ENCODE data around the gene CLCN4.

DNA sequence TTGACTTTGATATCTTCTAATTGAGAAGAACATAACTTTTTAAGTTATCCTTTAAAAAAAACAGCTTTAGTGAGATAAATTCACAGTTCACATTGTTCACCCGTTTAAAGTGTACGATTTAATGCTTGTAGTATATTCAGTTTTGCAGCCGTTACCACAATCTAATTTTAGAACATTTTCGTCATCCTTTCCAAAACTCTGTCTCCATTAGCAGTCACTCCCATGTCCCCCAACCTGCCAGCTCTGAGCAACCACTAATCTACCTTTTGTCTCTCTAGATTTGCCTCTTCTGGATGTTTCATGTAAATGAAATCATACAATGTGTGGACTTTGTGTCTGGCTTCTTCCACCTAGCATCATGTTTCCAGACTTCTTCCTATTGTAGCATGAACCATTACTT is 38.6 kb downstream of the CLCN4 start:
- TF ChIP-seq, protein P1, sequence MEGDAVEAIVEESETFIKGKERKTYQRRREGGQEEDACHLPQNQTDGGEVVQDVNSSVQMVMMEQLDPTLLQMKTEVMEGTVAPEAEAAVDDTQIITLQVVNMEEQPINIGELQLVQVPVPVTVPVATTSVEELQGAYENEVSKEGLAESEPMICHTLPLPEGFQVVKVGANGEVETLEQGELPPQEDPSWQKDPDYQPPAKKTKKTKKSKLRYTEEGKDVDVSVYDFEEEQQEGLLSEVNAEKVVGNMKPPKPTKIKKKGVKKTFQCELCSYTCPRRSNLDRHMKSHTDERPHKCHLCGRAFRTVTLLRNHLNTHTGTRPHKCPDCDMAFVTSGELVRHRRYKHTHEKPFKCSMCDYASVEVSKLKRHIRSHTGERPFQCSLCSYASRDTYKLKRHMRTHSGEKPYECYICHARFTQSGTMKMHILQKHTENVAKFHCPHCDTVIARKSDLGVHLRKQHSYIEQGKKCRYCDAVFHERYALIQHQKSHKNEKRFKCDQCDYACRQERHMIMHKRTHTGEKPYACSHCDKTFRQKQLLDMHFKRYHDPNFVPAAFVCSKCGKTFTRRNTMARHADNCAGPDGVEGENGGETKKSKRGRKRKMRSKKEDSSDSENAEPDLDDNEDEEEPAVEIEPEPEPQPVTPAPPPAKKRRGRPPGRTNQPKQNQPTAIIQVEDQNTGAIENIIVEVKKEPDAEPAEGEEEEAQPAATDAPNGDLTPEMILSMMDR (IDR thresholded peaks at IDR 0.05), result no peak
- TF ChIP-seq EZH2 (IDR thresholded peaks at IDR 0.05; ENCODE audit: borderline replicate concordance, insufficient read depth, low read depth, low read length, poor library complexity, severe bottlenecking), result no peak
